HEK293 (cell line): ENCODE results near the gene MLX.

Source experiments
- CTCF ChIA-PET: fragments of 350-600 bp; formaldehyde crosslinking; extraction: SDS; loops from one replicate; lab custom pipeline; 2021; ENCODE audit warnings: antibody characterized with exemption; lab: Yijun Ruan, JAX
- POLR2A ChIA-PET: fragments of 300-600 bp; formaldehyde crosslinking; extraction: SDS; loops from one replicate; lab custom pipeline; 2020; ENCODE audit warnings: antibody characterized with exemption, inconsistent platforms; lab: Yijun Ruan, JAX
- H3K27ac ChIP-seq: fragments of 200-500 bp; sonication (Bioruptor generic); 2 replicates; pipeline ENCODE4 v1.5.1; 2014; ENCODE audit warnings: low read depth, low read length, control low read depth, inconsistent platforms; ENCODE audit errors: extremely low read depth
- H3K36me3 ChIP-seq, 2 experiments: fragments of 200-500 bp in 1 of 2; sonication (Bioruptor generic) in 1 of 2; 1 replicate in 1 of 2; 2 replicates in 1 of 2; pipeline ENCODE4 v1.5.1; 2014 to 2017; ENCODE audit warnings: inconsistent platforms in 2 of 2, low read length in 2 of 2; ENCODE audit not compliant: control insufficient read depth in 2 of 2, insufficient read depth in 1 of 2
- H3K4me1 ChIP-seq: fragments of 200-500 bp; sonication (Bioruptor generic); 2 replicates; pipeline ENCODE4 v1.5.1; 2014; ENCODE audit warnings: mild to moderate bottlenecking, low read length, inconsistent platforms; ENCODE audit not compliant: control insufficient read depth, insufficient read depth
- H3K4me3 ChIP-seq: 2 replicates; pipeline ENCODE4 v1.5.1; 2011; ENCODE audit warnings: low read depth, mild to moderate bottlenecking, control low read depth, low read length, moderate library complexity
- H3K9me3 ChIP-seq: fragments of 200-500 bp; sonication (Bioruptor generic); 2 replicates; pipeline ENCODE4 v1.5.1; 2014; ENCODE audit warnings: low read depth, low read length, inconsistent platforms; ENCODE audit not compliant: control insufficient read depth, insufficient read depth
- GLI4 ChIP-seq: fragments of 450-650 bp; formaldehyde crosslinking; IDR thresholded peaks from 2 replicates; pipeline ENCODE4 v1.5.1; 2016; ENCODE audit warnings: missing biosample characterization, missing genetic modification characterization
- KLF9 ChIP-seq: fragments of 450-650 bp; formaldehyde crosslinking; IDR thresholded peaks from 2 replicates; pipeline ENCODE4 v1.5.1; 2016; ENCODE audit warnings: missing biosample characterization, missing genetic modification characterization, low read depth
- MZF1 ChIP-seq: fragments of 450-650 bp; formaldehyde crosslinking; IDR thresholded peaks from 2 replicates; pipeline ENCODE4 v1.5.1; 2017; ENCODE audit warnings: missing biosample characterization, missing genetic modification characterization, borderline replicate concordance
- OSR2 ChIP-seq: fragments of 450-650 bp; formaldehyde crosslinking; IDR thresholded peaks from 2 replicates; pipeline ENCODE4 v1.5.1; 2016; ENCODE audit warnings: missing biosample characterization, missing genetic modification characterization
- SP7 ChIP-seq: fragments of 450-650 bp; formaldehyde crosslinking; IDR thresholded peaks from 2 replicates; pipeline ENCODE4 v1.5.1; 2016; ENCODE audit warnings: missing biosample characterization, missing genetic modification characterization
- TCF7L2 ChIP-seq: IDR thresholded peaks from 2 replicates; pipeline ENCODE4 v1.6.1; 2011; ENCODE audit warnings: low read depth, mild to moderate bottlenecking, inconsistent platforms, low read length, moderate library complexity, borderline replicate concordance
- YY1 ChIP-seq: fragments of 450-650 bp; formaldehyde crosslinking; IDR thresholded peaks from 2 replicates; pipeline ENCODE4 v1.5.1; 2018; ENCODE audit warnings: missing biosample characterization, missing genetic modification characterization
- YY2 ChIP-seq: fragments of 450-650 bp; formaldehyde crosslinking; IDR thresholded peaks from 2 replicates; pipeline ENCODE4 v1.5.1; 2016; ENCODE audit warnings: missing biosample characterization, missing genetic modification characterization
- ZNF10 ChIP-seq: fragments of 450-650 bp; formaldehyde crosslinking; IDR thresholded peaks from 2 replicates; pipeline ENCODE4 v1.5.1; 2017; ENCODE audit warnings: missing biosample characterization, missing genetic modification characterization
- ZNF121 ChIP-seq: fragments of 450-650 bp; formaldehyde crosslinking; IDR thresholded peaks from 2 replicates; pipeline ENCODE4 v1.5.1; 2016; ENCODE audit warnings: missing biosample characterization, missing genetic modification characterization
- ZNF140 ChIP-seq: fragments of 450-650 bp; formaldehyde crosslinking; IDR thresholded peaks from 2 replicates; pipeline ENCODE4 v1.5.1; 2016; ENCODE audit warnings: missing biosample characterization, missing genetic modification characterization
- ZNF157 ChIP-seq: fragments of 450-650 bp; formaldehyde crosslinking; IDR thresholded peaks from 2 replicates; pipeline ENCODE4 v1.5.1; 2016; ENCODE audit warnings: missing biosample characterization, missing genetic modification characterization
- ZNF221 ChIP-seq: fragments of 450-650 bp; formaldehyde crosslinking; IDR thresholded peaks from 2 replicates; pipeline ENCODE4 v1.5.1; 2017; ENCODE audit warnings: missing biosample characterization, missing genetic modification characterization, borderline replicate concordance
- ZNF24 ChIP-seq: fragments of 450-650 bp; formaldehyde crosslinking; IDR thresholded peaks from 2 replicates; pipeline ENCODE4 v1.5.1; 2016; ENCODE audit warnings: missing biosample characterization, missing genetic modification characterization
- ZNF335 ChIP-seq: fragments of 450-650 bp; formaldehyde crosslinking; conservative IDR thresholded peaks from 2 replicates; pipeline ENCODE4 v1.5.1; 2016; ENCODE audit warnings: missing biosample characterization, missing genetic modification characterization
- ZNF354C ChIP-seq: fragments of 450-650 bp; formaldehyde crosslinking; IDR thresholded peaks from 2 replicates; pipeline ENCODE4 v1.5.1; 2016; ENCODE audit warnings: missing biosample characterization, missing genetic modification characterization, low read depth, borderline replicate concordance
- ZNF366 ChIP-seq: fragments of 450-650 bp; formaldehyde crosslinking; conservative IDR thresholded peaks from 2 replicates; pipeline ENCODE4 v1.5.1; 2016; ENCODE audit warnings: missing biosample characterization, missing genetic modification characterization
- ZNF398 ChIP-seq: fragments of 450-650 bp; formaldehyde crosslinking; IDR thresholded peaks from 2 replicates; pipeline ENCODE4 v1.5.1; 2017; ENCODE audit warnings: missing biosample characterization, missing genetic modification characterization
- ZNF521 ChIP-seq: fragments of 450-650 bp; formaldehyde crosslinking; IDR thresholded peaks from 2 replicates; pipeline ENCODE4 v1.5.1; 2017; ENCODE audit warnings: missing biosample characterization, mild to moderate bottlenecking, missing genetic modification characterization
- ZNF548 ChIP-seq: fragments of 450-650 bp; formaldehyde crosslinking; IDR thresholded peaks from 2 replicates; pipeline ENCODE4 v1.5.1; 2016; ENCODE audit warnings: missing biosample characterization, missing genetic modification characterization
- ZNF600 ChIP-seq: fragments of 450-650 bp; formaldehyde crosslinking; IDR thresholded peaks from 2 replicates; pipeline ENCODE4 v1.5.1; 2016; ENCODE audit warnings: missing biosample characterization, missing genetic modification characterization
- ZNF629 ChIP-seq: fragments of 450-650 bp; formaldehyde crosslinking; IDR thresholded peaks from 2 replicates; pipeline ENCODE4 v1.5.1; 2017; ENCODE audit warnings: missing biosample characterization, missing genetic modification characterization
- ZNF747 ChIP-seq: fragments of 450-650 bp; formaldehyde crosslinking; IDR thresholded peaks from 2 replicates; pipeline ENCODE4 v1.5.1; 2016; ENCODE audit warnings: missing biosample characterization, missing genetic modification characterization
- TF ChIP-seq, protein P1 (sequence below): fragments of 450-650 bp; formaldehyde crosslinking; IDR thresholded peaks from 2 replicates; pipeline ENCODE4 v1.5.1; 2017; ENCODE audit warnings: missing biosample characterization, missing genetic modification characterization
- TF ChIP-seq, protein P2 (sequence below): fragments of 450-650 bp; formaldehyde crosslinking; IDR thresholded peaks from 2 replicates; pipeline ENCODE4 v1.5.1; 2016; ENCODE audit warnings: missing biosample characterization, missing genetic modification characterization
- TF ChIP-seq, protein P3 (sequence below): fragments of 450-650 bp; formaldehyde crosslinking; IDR thresholded peaks from 2 replicates; pipeline ENCODE4 v1.5.1; 2017; ENCODE audit warnings: missing biosample characterization, missing genetic modification characterization
- TF ChIP-seq, protein P4 (sequence below): fragments of 450-650 bp; IDR thresholded peaks from 2 replicates; pipeline ENCODE4 v1.5.1; 2018; ENCODE audit warnings: missing biosample characterization, missing genetic modification characterization

Gene MLX

DNA sequence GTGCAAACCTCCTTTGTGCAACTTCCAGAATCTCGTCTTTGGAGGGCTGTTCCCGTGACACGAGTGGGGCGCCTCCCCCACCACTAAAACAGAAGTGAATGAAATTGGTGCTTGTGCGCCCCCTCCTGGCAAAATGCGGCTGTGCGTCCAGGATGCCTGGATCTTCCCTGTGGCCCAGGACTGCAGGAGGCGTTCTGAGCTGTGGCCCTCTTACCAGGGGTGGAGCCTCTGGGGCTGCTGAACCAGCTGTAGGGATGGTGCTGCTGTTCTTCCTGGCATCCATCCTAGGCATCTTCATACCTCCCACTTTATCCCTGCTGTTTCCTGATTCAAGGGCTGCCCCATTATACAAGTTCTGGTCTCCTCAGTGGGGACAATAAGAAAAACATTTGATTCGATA is 49.4 kb upstream of the MLX start (continued):
- TF ChIP-seq, protein P1, sequence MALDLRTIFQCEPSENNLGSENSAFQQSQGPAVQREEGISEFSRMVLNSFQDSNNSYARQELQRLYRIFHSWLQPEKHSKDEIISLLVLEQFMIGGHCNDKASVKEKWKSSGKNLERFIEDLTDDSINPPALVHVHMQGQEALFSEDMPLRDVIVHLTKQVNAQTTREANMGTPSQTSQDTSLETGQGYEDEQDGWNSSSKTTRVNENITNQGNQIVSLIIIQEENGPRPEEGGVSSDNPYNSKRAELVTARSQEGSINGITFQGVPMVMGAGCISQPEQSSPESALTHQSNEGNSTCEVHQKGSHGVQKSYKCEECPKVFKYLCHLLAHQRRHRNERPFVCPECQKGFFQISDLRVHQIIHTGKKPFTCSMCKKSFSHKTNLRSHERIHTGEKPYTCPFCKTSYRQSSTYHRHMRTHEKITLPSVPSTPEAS, result no peak
- no peak for TF ChIP-seq MZF1
- no peak for TF ChIP-seq OSR2 (tag by site-specific recombination)
- TF ChIP-seq ZNF157 (tag by site-specific recombination), result no peak
- TF ChIP-seq KLF9 (tag by site-specific recombination), result no peak
- TF ChIP-seq, protein P2, sequence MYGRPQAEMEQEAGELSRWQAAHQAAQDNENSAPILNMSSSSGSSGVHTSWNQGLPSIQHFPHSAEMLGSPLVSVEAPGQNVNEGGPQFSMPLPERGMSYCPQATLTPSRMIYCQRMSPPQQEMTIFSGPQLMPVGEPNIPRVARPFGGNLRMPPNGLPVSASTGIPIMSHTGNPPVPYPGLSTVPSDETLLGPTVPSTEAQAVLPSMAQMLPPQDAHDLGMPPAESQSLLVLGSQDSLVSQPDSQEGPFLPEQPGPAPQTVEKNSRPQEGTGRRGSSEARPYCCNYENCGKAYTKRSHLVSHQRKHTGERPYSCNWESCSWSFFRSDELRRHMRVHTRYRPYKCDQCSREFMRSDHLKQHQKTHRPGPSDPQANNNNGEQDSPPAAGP (tag by site-specific recombination), result peak; percentile 34; the same call in 1 of the 2 replicates
- no peak for TF ChIP-seq ZNF354C (tag by site-specific recombination)
- no peak for TF ChIP-seq ZNF747 (tag by site-specific recombination)
- TF ChIP-seq ZNF121 (tag by site-specific recombination), result no peak
- TF ChIP-seq ZNF140 (tag by site-specific recombination), result no peak
- TF ChIP-seq ZNF548 (tag by site-specific recombination), result no peak
- TF ChIP-seq GLI4 (tag by site-specific recombination), result no peak
- no peak for TF ChIP-seq TCF7L2
- no peak for TF ChIP-seq ZNF221 (tag by site-specific recombination)

DNA sequence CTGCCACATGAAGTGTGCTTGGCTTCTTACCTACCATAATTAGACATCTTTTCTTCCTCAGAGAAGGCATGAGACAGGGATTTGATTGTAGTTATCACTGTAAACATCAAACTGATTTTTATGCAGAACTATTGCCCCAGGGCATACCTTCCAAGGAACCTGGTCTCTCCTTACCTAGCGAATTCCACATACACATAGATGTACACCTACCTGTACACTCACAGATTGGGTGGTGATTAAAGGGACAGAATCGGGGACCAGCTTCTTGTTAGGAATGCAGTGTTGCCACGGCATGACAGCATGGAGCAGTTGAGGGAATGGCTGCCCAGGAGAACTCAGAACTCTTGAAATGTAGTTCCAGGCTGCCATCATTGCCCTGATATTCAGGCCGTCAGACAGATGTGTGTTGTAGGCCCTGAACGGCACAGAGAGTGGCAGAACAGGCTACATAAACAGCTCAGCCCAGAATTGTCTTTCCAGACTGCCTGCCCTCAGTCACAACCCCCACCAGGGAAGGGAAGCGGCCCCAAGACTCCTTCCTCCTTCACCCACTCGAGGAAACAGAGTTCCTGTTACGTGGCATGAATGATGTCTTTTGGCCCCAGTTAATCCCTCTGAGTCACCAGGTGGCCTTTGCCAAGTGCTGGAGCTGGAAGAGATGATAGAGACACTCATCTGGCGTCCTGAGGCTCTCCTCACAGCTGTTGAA is 48.7 kb upstream of the MLX start:
- peak overlapping the region; percentile 56; the same call in 1 of the 2 replicates for H3K27ac ChIP-seq
- peaks cover 25% of the 10 kb centered on the region for H3K4me1 ChIP-seq
- CTCF ChIA-PET, result interaction anchor here (0.5 to 4.4 kb wide), 54 partner anchors 9 to 690 kb away, joined by 3 to 66 read pairs (median 4); partner anchors contain the start of genes BECN1, CAVIN1, NKIRAS2 and PSMC3IP
- TF ChIP-seq ZNF521 (tag by site-specific recombination), result no peak
- peak; percentile 82 for TF ChIP-seq ZNF600 (tag by site-specific recombination)
- TF ChIP-seq ZNF10 (tag by site-specific recombination), result peak; percentile 40; the same call in 1 of the 2 replicates
- 0 out of 2 replicates have a peak, but pooled peaks have one; percentile 22 for TF ChIP-seq YY2 (tag by site-specific recombination)
- TF ChIP-seq, protein P3, sequence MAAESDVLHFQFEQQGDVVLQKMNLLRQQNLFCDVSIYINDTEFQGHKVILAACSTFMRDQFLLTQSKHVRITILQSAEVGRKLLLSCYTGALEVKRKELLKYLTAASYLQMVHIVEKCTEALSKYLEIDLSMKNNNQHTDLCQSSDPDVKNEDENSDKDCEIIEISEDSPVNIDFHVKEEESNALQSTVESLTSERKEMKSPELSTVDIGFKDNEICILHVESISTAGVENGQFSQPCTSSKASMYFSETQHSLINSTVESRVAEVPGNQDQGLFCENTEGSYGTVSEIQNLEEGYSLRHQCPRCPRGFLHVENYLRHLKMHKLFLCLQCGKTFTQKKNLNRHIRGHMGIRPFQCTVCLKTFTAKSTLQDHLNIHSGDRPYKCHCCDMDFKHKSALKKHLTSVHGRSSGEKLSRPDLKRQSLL (tag by site-specific recombination), result peak; percentile 99
- TF ChIP-seq SP7 (tag by site-specific recombination), result peak; percentile 60; the same call in 1 of the 2 replicates
- peak; percentile 74 for TF ChIP-seq ZNF629 (tag by site-specific recombination)
- TF ChIP-seq, protein P4, sequence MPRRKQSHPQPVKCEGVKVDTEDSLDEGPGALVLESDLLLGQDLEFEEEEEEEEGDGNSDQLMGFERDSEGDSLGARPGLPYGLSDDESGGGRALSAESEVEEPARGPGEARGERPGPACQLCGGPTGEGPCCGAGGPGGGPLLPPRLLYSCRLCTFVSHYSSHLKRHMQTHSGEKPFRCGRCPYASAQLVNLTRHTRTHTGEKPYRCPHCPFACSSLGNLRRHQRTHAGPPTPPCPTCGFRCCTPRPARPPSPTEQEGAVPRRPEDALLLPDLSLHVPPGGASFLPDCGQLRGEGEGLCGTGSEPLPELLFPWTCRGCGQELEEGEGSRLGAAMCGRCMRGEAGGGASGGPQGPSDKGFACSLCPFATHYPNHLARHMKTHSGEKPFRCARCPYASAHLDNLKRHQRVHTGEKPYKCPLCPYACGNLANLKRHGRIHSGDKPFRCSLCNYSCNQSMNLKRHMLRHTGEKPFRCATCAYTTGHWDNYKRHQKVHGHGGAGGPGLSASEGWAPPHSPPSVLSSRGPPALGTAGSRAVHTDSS (tag by site-specific recombination), result no peak
- 0 out of 2 replicates have a peak, but pooled peaks have one; percentile 4 for TF ChIP-seq ZNF335 (tag by site-specific recombination)
- no peak for TF ChIP-seq YY1
- peak; percentile 58 for TF ChIP-seq ZNF366
- TF ChIP-seq ZNF24 (tag by site-specific recombination), result peak; percentile 74
- TF ChIP-seq ZNF398, result peak; percentile 62
- TF ChIP-seq, all 188 proteins: peak for 10
- no peaks in the 10 kb centered on the region for H3K9me3 ChIP-seq
- peaks cover 0 to 74% of the 10 kb centered on the region in 2 experiments; a peak in 1 of 3 replicates for H3K36me3 ChIP-seq
- POLR2A ChIA-PET, result interaction anchor here (0.5 to 3.7 kb wide), 10 partner anchors 9 to 849 kb away, joined by 3 to 48 read pairs (median 4); partner anchors contain the start of genes CAVIN1, NAGLU and STAT3
- H3K4me3 ChIP-seq, result no peak overlapping the region
